HG03097 (cell line): Measurements from ENCODE around the gene MSX1.

Experiments
- ATAC-seq: cut with Tn5 transposase; IDR thresholded peaks from one replicate; pipeline ENCODE4 v1.9.1; 2021; ENCODE audit not compliant: unreplicated experiment, low FRiP score

MSX1 gene

GRCh38 chr4:4868040-4868757, 8.7 kb downstream of the MSX1 start:
- ATAC-seq: no peak

- no peak for ATAC-seq
Measured at GRCh38 chr4:4868758-4869723, 9.6 kb downstream of the MSX1 start.

- ATAC-seq: no peak
Measured at GRCh38 chr4:4869731-4870571, 10.5 kb downstream of the MSX1 start.

GRCh38 chr4:4870576-4871241, 11.2 kb downstream of the MSX1 start:
- ATAC-seq: no peak

GRCh38 chr4:4871242-4871572, 11.7 kb downstream of the MSX1 start:
- no peak for ATAC-seq

GRCh38 chr4:4871573-4872313, 12.3 kb downstream of the MSX1 start:
- no peak for ATAC-seq

GRCh38 chr4:4872314-4872903, 12.9 kb downstream of the MSX1 start:
- no peak for ATAC-seq

- ATAC-seq: no peak
Measured at GRCh38 chr4:4873203-4873602, 13.7 kb downstream of the MSX1 start.

GRCh38 chr4:4874254-4874653, 14.8 kb downstream of the MSX1 start:
- ATAC-seq: no peak

- no peak for ATAC-seq
Measured at GRCh38 chr4:4875147-4875546, 15.7 kb downstream of the MSX1 start.

- no peak for ATAC-seq
Measured at GRCh38 chr4:4875611-4876010, 16.1 kb downstream of the MSX1 start.

- no peak for ATAC-seq
Measured at GRCh38 chr4:4876945-4877661, 17.6 kb downstream of the MSX1 start.

- no peak for ATAC-seq
Measured at GRCh38 chr4:4880492-4880891, 21.0 kb downstream of the MSX1 start.

- ATAC-seq: no peak
Measured at GRCh38 chr4:4881432-4881831, 22.0 kb downstream of the MSX1 start.

- no peak for ATAC-seq
Measured at GRCh38 chr4:4884611-4885010, 25.1 kb downstream of the MSX1 start.

- no peak for ATAC-seq
Measured at GRCh38 chr4:4887426-4887825, 28.0 kb downstream of the MSX1 start.

- no peak for ATAC-seq
Measured at GRCh38 chr4:4888695-4889094, 29.2 kb downstream of the MSX1 start.

- no peak for ATAC-seq
Measured at GRCh38 chr4:4889781-4890180, 30.3 kb downstream of the MSX1 start.
